HG03175 (cell line): ENCODE measurements around the gene MFAP5.
"Not testable (repeated sequence)": the region's sequence is repeated elsewhere in the genome, so short reads cannot be mapped to it uniquely, and the experiment has no call there.

Source experiments
- ATAC-seq: cut with Tn5 transposase; IDR thresholded peaks from one replicate; pipeline ENCODE4 v1.9.1; 2021; ENCODE audit warnings: mild to moderate bottlenecking, moderate library complexity; ENCODE audit not compliant: unreplicated experiment

The MFAP5 gene

DNA sequence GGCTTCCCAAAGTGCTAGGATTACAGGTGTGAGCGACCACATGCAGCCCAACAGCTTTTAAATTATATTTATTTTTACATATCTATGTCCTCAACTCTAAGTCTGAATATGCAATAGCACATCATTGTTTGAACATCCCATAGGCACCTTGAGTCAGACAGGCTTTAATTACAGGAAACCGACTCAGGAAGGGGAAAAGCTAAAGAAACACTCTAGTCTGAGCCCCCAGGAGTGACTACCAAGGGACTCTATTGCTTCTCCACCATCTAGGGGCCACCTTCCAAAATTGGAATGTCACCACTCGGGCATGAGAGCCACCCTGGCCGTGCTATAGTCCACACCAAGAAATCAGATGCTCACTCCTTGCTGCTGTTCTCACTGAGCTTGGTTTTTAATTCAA lies 14.0 kb upstream of the MFAP5 start:
- no peak for ATAC-seq

DNA sequence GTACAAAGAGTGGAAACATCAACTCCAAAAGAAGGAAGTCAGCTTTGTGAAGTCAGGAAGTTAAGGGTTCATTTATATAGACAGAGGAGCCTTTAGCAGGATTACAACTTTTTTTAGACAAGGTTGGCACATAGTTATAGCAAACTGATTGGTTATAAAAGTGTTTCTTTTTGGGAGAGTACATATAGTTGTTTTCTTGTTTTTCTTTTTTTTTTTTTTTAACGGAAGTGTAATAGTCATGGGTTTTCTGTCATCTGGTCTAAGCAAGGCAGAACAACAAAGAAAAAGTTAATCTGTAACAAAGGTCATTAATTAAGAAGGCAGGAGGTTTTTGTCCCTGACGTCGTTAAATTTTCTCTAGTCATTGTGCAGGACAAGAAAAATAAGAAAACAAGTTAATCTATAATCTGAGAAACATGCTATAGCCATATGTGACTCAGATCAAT lies 13.0 kb upstream of the MFAP5 start:
- ATAC-seq = peak; percentile 78

GRCh38 chr12:8672381-8672780 lies 9.8 kb upstream of the MFAP5 start:
- no peak for ATAC-seq

- ATAC-seq = no peak
Observed at GRCh38 chr12:8668441-8668840, 5.8 kb upstream of the MFAP5 start.

- no peak for ATAC-seq
Observed at GRCh38 chr12:8667270-8667669, 4.6 kb upstream of the MFAP5 start.

DNA sequence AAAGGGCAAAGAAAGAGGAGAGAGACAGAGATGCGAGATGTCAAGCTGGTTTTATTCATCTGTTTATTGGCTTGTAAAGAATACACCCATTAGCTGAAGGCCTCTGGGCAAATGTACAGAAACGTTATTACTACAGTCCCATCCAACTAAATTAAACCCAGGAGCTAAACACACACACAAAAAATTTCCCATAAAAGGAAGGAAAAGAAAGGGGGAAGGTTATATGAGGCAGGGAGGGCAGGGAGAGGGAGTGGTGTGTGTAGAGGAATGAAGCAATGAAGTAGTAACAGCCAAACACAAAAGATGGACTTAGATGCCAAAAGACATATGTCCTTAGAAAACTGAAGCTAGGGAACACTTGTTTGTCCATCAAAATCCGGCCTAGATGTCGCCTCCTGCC lies 3.1 kb upstream of the MFAP5 start:
- no peak for ATAC-seq

DNA sequence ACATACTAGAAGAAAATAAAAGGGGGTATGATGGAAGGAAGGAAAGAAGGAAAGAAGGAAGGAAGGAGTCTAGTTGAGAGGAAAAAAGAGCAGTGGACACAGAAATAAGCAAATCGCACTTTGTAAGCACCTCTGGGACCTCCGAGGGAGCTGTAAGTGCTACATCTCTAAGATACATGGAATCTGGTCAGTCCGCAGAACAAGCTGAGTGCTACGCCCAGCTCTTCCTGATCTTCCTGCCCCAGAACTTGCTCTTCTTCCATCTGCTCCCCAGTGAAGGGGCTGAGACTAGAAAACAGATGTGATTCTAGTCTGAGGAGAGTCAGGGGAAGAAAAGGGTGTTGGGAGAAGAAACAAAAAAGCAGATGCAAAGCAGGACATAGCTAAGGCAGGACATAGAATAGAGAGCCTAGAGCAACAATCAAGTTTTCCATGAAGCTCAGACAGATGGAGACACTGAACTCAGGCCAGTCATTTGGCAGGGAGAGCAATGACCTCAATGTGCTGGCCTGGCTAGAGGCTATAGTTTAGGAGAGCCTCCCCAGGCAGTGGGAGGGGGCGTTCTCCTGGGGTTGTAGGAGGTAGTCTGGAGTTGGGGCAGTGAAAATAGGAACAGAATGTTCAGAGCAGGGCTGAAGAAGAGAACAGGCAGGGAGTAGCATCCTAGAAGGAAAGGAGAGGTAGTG lies 1.7 kb upstream of the MFAP5 start:
- ATAC-seq = no peak

DNA sequence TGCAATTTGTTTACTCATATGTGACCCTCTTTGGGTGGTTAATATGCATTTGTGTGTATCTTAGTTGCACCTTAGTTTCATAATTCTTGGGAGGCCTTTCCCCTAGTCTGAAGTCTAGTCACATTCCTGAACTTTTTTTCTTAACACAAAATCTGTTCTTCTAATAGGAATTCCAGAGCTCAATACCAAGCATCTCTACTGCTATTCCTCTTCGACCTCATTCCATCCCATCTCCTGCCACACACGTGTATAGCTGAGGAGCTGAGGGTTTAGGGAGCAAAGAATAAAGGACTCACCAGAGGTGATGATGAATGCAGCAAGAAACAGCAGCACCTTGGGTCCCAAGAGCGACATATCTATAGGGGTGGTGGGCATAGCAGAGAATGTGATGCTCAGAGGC lies 875 bp downstream of the MFAP5 start:
- no peak for ATAC-seq

DNA sequence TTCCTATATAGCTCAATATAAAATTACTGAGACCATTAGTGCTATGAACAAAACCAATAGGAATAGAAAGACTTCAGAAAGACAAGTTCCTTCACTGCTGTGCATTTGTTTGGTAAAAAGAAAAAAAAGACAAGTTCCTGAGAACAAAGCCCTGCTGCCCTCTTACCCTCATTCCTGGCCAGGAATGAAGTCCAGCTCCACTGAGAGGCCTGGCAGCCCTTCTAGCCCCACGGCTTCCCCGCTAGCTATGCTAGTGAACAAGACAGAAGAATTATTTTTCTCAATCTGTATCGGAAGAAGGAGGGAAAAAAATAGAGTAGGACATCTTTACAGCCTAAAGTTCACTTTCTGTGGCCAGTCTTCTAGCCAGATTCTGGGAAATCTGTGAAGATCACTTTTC lies 1.6 kb downstream of the MFAP5 start:
- no peak for ATAC-seq

GRCh38 chr12:8658346-8658745 lies 4.3 kb downstream of the MFAP5 start:
- ATAC-seq = no peak

- no peak for ATAC-seq
Observed at GRCh38 chr12:8655421-8655820, 7.2 kb downstream of the MFAP5 start.

DNA sequence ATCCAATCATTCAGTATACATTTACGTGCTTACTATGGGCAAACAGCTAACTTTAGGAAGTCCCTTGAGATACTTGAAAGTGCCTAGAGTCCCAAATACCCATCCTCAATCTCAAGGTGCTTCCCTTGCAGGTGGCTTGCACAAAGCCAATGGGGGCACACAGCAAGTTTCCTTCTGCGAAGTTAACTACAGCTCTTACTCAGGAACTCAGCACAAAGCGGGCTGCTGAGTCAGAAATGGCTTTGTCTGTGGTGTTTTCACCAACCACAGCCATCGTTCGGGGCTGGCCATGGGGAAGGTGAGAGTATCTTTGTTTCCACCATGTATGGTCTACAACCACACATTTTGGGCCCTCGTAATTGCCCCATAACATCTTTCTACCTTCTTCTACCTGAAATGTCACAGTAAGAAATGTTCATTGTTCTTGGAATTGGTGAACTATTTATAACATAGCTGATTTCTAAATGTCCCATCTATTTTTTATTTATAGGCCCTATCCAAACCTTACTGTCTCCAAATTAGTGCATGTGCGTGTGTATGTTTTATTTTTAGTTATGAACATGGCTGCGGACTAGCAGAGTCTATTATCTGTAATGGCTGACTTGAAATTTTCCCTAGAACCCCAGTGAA lies 13.9 kb downstream of the MFAP5 start:
- peak; percentile 79 for ATAC-seq

- no peak for ATAC-seq
Observed at GRCh38 chr12:8647968-8648367, 14.7 kb downstream of the MFAP5 start.

- ATAC-seq = peak; percentile 66
Observed at GRCh38 chr12:8644345-8645248, 18.0 kb downstream of the MFAP5 start.

DNA sequence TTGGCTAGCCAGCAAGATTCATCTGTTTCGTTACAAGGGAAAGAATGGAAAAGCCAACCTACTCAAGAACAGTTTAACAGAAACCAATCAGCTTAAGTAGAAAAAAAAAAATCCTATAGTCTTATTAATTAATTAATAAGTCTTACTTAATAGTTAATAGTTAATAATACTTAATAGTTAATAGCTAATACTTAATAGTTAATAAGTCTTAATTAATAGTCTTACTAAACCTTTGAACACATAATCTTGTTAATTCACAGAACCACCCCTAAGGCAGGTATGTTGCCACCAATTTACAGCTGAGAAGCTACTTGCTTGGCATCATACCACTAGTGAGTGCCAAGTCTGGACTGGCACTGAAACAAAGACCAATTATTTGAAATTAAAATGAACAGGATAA lies 19.9 kb downstream of the MFAP5 start:
- ATAC-seq = no peak

GRCh38 chr12:8639936-8640335 lies 22.7 kb downstream of the MFAP5 start:
- ATAC-seq = no peak

DNA sequence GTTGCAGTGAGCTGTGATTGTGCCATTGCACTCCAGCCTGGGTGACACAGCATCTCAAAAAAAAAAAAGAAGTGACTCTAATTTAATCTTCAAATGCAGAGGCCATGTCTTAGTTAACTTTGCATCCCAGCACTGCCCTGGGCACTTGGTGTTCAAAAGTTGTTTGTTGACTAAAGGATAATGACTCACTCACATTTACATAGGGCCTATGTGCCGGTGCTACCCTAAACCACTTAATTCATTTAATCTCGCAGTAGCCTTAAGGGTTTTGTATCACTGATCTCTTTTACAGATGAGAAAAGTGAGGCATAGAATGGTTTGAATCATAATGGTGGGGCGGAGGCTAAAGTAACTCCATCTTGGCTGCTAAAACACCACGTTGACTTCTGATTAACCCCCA lies 23.7 kb downstream of the MFAP5 start:
- no peak for ATAC-seq

- no peak for ATAC-seq
Observed at GRCh38 chr12:8637666-8638065, 25.0 kb downstream of the MFAP5 start.

DNA sequence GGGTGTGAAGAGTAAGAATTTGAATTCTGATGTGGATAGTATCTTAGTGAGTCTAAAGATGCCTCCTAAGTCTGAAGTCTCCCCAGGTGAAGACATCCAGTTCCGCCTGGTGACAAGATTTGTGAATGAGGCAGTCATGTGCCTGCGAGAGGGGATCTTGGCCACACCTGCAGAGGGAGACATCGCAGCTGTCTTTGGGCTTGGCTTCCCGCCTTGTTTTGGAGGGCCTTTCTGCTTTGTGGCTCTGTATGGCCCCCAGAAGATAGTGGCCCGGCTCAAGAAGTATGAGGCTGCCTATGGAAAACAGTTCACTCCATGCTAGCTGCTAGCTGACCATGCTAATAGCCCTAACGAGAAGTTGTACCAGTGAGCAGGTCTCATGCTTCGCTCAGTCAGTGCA lies 25.4 kb downstream of the MFAP5 start:
- ATAC-seq = no peak

DNA sequence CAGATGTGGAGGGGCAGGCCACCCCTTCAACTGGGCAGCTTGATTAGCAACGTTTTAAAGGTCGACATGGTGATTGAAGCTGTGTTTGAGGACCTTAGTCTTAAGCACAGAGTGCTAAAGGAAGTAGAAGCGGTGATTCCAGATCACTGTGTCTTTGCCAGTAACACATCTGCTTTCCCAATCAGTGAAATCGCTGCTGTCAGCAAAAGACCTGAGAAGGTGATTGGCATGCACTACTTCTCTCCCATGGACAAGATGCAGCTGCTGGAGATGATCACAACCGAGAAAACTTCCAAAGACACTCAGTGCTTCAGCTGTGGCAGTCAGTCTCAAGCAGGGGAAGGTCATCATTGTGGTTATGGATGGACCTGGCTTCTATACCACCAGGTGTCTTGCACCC lies 26.0 kb downstream of the MFAP5 start:
- ATAC-seq = no peak

- ATAC-seq = not testable (repeated sequence)
Observed at GRCh38 chr12:8636007-8636346, 26.6 kb downstream of the MFAP5 start.
